Measurements from ENCODE around the gene LMX1B. TPM values are rescaled to one million over a fixed set of nuclear protein-coding genes. Genes with fewer than 3 reads are reported as not detected.

LMX1B gene
- polyA plus RNA-seq, 1 donor: 18.3 TPM

GRCh38 chr9:126630458-126631237, 16.9 kb downstream of the LMX1B start:
- DNase-seq: no peak

GRCh38 chr9:126631254-126631653, 17.5 kb downstream of the LMX1B start:
- DNase-seq: no peak

GRCh38 chr9:126633881-126634558, 20.3 kb downstream of the LMX1B start:
- DNase-seq: no peak

- no peak for DNase-seq
Measured at GRCh38 chr9:126635061-126635460, 21.3 kb downstream of the LMX1B start.

- DNase-seq: no peak
Measured at GRCh38 chr9:126635661-126636439, 22.1 kb downstream of the LMX1B start.

- DNase-seq: no peak
Measured at GRCh38 chr9:126636983-126637798, 23.5 kb downstream of the LMX1B start.

GRCh38 chr9:126638571-126639132, 24.9 kb downstream of the LMX1B start:
- DNase-seq: no peak

GRCh38 chr9:126639318-126640000, 25.7 kb downstream of the LMX1B start:
- no peak for DNase-seq

- no peak for DNase-seq
Measured at GRCh38 chr9:126641118-126641851, 27.6 kb downstream of the LMX1B start.

GRCh38 chr9:126642010-126642744, 28.4 kb downstream of the LMX1B start:
- DNase-seq: no peak

- DNase-seq: no peak
Measured at GRCh38 chr9:126642839-126643238, 29.1 kb downstream of the LMX1B start.

- DNase-seq: no peak
Measured at GRCh38 chr9:126643945-126644527, 30.3 kb downstream of the LMX1B start.

- DNase-seq: no peak
Measured at GRCh38 chr9:126646162-126646561, 32.4 kb downstream of the LMX1B start.

- DNase-seq: no peak
Measured at GRCh38 chr9:126647585-126648411, 34.1 kb downstream of the LMX1B start.

- DNase-seq: no peak
Measured at GRCh38 chr9:126649477-126649876, 35.7 kb downstream of the LMX1B start.

- DNase-seq: no peak
Measured at GRCh38 chr9:126650404-126651341, 36.9 kb downstream of the LMX1B start.

GRCh38 chr9:126652140-126652582, 38.4 kb downstream of the LMX1B start:
- DNase-seq: no peak

Data from left kidney (tissue), 2 donors.